Colonic mucosa (tissue), 4 donors: Measurements from ENCODE around the gene PPM1D. TPM values are rescaled to one million over a fixed set of nuclear protein-coding genes. Genes with fewer than 3 reads are reported as not detected.
"Not testable (repeated sequence)": the region's sequence is repeated elsewhere in the genome, so short reads cannot be mapped to it uniquely, and the experiment has no call there.

Experiments used
- DNase-seq: peaks from one replicate; pipeline ENCODE4 v3.0.0-alpha.2; 2020
- H3K27ac ChIP-seq: fragments of 200-600 bp; one replicate; pipeline ENCODE4 v1.8.0; 2021
- H3K27me3 ChIP-seq: fragments of 200-600 bp; one replicate; pipeline ENCODE4 v1.8.0; 2021
- H3K36me3 ChIP-seq: fragments of 200-600 bp; one replicate; pipeline ENCODE4 v1.8.0; 2021
- H3K4me1 ChIP-seq: fragments of 200-600 bp; one replicate; pipeline ENCODE4 v1.8.0; 2021; ENCODE audit warnings: mild to moderate bottlenecking
- H3K4me3 ChIP-seq: fragments of 200-600 bp; one replicate; pipeline ENCODE4 v1.8.0; 2021
- H3K9ac ChIP-seq, 2 donors: one replicate each; pipeline ENCODE4 v1.7.0; 2013; ENCODE audit warnings: control low read depth in 2 of 2, low read depth in 2 of 2, low read length in 2 of 2
- H3K9me3 ChIP-seq: fragments of 200-600 bp; one replicate; pipeline ENCODE4 v1.8.0; 2021
- intact Hi-C: fragments of 100-400 bp; cut with DNase I; formaldehyde crosslinking; loops from one replicate; pipeline ENCODE4 v1.14.1; 2022
- total RNA-seq, 2 donors: library from RNA; stranded (reverse); fragmentation: NEBNext Ultra II Directional in 1 of 2; extraction: Animal tissue kit (Norgen Biotek cat#: 25700) in 1 of 2; gene quantifications; one replicate each; pipeline ENCODE4 v1.2.1, GENCODE V29; 2021
- TF ChIP-seq, protein P1 (sequence below): fragments of 200-600 bp; IDR thresholded peaks from one replicate; pipeline ENCODE4 v1.8.0; 2022; ENCODE audit warnings: antibody characterized with exemption, mild to moderate bottlenecking
- donor health status: healthy.
- donor health status: DM: no; HTN: no; CAD: no.
- donor health status: DM: no; HTN: no; CAD: no.

Gene PPM1D
- 10 to 100 TPM; 21.2 to 22.8 TPM for total RNA-seq

DNA sequence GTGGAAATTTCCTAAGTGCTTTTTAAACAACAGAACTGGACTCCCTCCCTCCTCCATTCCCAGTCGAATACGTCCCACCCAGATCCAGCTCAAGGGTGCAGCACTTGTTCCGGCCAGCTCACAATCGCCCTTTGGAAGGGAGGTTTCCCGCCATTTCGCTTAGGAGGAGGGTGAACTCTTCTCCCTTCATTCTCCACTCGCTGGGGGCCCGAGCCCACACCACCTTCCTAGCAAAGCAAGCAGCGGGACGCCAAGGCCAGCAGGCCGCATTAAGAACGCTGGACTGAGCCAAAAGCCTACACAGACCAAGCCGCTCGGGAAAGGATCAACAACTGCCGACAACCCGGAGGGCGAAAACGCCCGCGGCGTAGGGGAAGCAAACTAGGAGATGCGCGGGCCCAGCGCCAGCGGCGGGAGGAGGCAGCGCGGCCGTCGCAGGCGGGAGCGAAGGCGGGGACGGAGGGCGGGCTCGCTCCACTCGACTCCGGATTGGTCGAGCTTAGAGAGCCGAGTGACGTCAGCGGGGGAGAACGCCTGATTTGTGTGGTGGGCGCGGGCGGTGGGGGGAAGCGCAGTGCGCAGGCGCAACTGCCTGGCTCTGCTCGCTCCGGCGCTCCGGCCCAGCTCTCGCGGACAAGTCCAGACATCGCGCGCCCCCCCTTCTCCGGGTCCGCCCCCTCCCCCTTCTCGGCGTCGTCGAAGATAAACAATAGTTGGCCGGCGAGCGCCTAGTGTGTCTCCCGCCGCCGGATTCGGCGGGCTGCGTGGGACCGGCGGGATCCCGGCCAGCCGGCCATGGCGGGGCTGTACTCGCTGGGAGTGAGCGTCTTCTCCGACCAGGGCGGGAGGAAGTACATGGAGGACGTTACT is at the start of gene PPM1D:
Gene PPM1D (plus strand): TSS at position 574 of the 870 bp plus-strand sequence. CDS start 222 bp downstream, at position 796.
- Histone ChIP-seq H3K27ac (peak within 1 kb of the TSS; percentile 97), H3K4me1 (no peaks in the 10 kb centered on the region), H3K9ac (peak within 1 kb of the TSS; percentile 83 to 95), H3K9me3 (no peaks in the 10 kb centered on the region), H3K36me3 (no peaks in the 10 kb centered on the region), H3K4me3 (peak within 1 kb of the TSS; percentile 94), H3K27me3 (no peaks in the 10 kb centered on the region)
- intact Hi-C loops: no loop called here
- DNase-seq: peak; percentile 99
- TF ChIP-seq, protein P1, sequence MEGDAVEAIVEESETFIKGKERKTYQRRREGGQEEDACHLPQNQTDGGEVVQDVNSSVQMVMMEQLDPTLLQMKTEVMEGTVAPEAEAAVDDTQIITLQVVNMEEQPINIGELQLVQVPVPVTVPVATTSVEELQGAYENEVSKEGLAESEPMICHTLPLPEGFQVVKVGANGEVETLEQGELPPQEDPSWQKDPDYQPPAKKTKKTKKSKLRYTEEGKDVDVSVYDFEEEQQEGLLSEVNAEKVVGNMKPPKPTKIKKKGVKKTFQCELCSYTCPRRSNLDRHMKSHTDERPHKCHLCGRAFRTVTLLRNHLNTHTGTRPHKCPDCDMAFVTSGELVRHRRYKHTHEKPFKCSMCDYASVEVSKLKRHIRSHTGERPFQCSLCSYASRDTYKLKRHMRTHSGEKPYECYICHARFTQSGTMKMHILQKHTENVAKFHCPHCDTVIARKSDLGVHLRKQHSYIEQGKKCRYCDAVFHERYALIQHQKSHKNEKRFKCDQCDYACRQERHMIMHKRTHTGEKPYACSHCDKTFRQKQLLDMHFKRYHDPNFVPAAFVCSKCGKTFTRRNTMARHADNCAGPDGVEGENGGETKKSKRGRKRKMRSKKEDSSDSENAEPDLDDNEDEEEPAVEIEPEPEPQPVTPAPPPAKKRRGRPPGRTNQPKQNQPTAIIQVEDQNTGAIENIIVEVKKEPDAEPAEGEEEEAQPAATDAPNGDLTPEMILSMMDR: no peak

DNA sequence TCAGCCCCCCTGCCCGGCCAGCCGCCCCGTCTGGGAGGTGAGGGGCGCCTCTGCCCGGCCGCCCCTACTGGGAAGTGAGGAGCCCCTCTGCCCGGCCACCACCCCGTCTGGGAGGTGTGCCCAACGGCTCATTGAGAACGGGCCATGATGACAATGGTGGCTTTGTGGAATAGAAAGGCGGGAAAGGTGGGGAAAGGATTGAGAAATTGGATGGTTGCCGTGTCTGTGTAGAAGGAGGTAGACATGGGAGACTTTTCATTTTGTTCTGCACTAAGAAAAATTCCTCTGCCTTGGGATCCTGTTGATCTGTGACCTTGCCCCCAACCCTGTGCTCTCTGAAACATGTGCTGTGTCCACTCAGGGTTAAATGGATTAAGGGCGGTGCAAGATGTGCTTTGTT is 47.7 kb upstream of the PPM1D start:
- H3K36me3 ChIP-seq, intact Hi-C loops, H3K9me3 ChIP-seq, H3K27ac ChIP-seq, H3K4me1 ChIP-seq, H3K9ac ChIP-seq, H3K4me3 ChIP-seq, H3K27me3 ChIP-seq, DNase-seq: not testable (repeated sequence)

DNA sequence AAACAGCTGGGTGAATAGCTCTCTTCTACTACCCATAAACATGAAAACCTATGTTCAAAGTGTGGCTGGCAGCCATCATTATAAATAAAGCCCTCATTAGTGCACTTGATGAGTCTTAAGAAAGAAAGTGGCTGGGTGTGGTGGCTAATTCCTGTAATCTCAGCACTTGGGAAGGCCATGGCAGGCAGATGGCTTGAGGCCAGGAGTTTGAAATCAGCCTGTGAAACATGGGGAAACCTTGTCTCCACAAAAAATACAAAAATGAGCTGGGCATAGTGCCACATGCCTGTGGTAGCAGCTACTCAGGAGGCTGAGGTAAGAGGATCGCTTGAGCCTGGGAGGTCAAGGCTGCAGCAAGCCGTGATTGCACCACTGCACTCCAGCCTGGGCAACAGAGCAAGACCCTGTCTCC is 45.6 kb upstream of the PPM1D start:
- H3K27me3 ChIP-seq: no peaks in the 10 kb centered on the region
- H3K27ac ChIP-seq: no peak overlapping the region
- no peak overlapping the region for H3K9ac ChIP-seq
- TF ChIP-seq, protein P1: no peak
- H3K36me3 ChIP-seq: no peaks in the 10 kb centered on the region
- no peak overlapping the region for H3K4me3 ChIP-seq
- H3K4me1 ChIP-seq: no peaks in the 10 kb centered on the region
- no peak for DNase-seq
- intact Hi-C loops: no loop called here
- H3K9me3 ChIP-seq: no peaks in the 10 kb centered on the region

DNA sequence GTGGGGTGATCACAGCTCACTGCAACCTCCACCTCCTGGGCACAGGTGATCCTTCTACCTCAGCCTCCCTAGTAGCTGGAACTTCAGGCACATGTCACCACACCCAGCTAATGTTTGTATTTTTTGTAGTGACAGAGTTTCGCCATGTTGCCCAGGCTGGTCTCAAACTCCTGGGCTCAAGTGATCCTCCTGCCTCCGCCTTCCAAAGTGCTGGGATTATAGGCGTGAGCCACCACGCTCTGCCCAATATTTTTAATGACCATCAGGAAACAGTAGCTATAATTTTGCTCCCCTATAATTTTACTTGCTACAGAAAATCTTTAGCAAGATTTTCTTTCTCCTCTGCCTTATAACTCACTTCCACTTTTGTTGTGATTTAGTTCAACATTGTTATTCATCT is 44.2 kb upstream of the PPM1D start:
- H3K4me1 ChIP-seq: no peaks in the 10 kb centered on the region
- no peak overlapping the region for H3K9ac ChIP-seq
- no peak overlapping the region for H3K27ac ChIP-seq
- TF ChIP-seq, protein P1: no peak
- DNase-seq: no peak
- intact Hi-C loops: no loop called here
- no peak overlapping the region for H3K4me3 ChIP-seq
- H3K9me3 ChIP-seq: no peaks in the 10 kb centered on the region
- no peaks in the 10 kb centered on the region for H3K27me3 ChIP-seq
- no peaks in the 10 kb centered on the region for H3K36me3 ChIP-seq

DNA sequence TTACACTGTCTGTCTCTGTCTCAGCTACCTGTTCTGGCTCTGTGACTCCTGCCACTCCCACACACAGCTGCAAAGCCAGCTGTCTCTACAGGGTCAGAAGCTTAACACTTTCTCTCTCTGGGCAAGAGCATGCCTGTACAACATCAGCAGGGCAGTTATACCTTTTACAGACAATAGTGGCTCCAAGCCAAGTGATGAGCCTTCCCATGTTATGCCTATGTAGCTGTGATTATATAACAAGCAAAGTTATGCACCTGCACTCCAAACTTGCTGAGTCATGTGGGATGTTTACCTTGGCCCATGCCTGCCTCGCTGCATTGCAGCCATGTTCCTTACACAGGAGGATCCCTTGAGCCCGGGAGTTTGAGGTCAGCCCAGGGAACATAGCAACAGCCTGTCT is 42.2 kb upstream of the PPM1D start:
- no peaks in the 10 kb centered on the region for H3K9me3 ChIP-seq
- intact Hi-C loops: no loop called here
- TF ChIP-seq, protein P1: no peak
- no peak overlapping the region for H3K27ac ChIP-seq
- H3K9ac ChIP-seq: no peak overlapping the region
- H3K4me3 ChIP-seq: no peak overlapping the region
- no peak for DNase-seq
- no peaks in the 10 kb centered on the region for H3K4me1 ChIP-seq
- no peaks in the 10 kb centered on the region for H3K27me3 ChIP-seq
- H3K36me3 ChIP-seq: no peaks in the 10 kb centered on the region

DNA sequence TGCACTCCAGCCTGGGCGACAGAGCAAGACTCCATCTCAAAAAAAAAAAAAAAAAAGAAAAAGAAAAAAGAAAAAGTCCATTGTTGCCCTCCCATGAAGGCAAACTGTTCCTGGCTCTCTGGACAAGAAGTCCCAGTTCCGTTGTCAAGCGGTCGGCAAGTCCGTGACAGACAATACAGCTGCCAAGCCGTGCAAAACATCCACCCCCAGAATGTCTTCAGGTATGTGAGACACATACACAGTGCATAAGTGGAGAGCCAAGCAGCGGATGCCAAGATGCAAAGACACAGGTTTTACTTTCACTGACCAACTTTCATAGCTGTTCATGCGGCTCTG is 40.4 kb upstream of the PPM1D start:
- H3K9ac ChIP-seq: no peak overlapping the region
- no peaks in the 10 kb centered on the region for H3K27me3 ChIP-seq
- no peaks in the 10 kb centered on the region for H3K36me3 ChIP-seq
- no peaks in the 10 kb centered on the region for H3K4me1 ChIP-seq
- H3K27ac ChIP-seq: no peak overlapping the region
- intact Hi-C loops: no loop called here
- TF ChIP-seq, protein P1: no peak
- no peak for DNase-seq
- no peaks in the 10 kb centered on the region for H3K9me3 ChIP-seq
- no peak overlapping the region for H3K4me3 ChIP-seq
